ENCODE data around the gene KIF5A. TPM values are rescaled to one million over a fixed set of nuclear protein-coding genes. Genes with fewer than 3 reads are reported as not detected.

KIF5A gene
- total and polyA plus RNA-seq, 3 donors from 2014 or later = 6.8 to 9.1 (median 8.4) TPM

DNA sequence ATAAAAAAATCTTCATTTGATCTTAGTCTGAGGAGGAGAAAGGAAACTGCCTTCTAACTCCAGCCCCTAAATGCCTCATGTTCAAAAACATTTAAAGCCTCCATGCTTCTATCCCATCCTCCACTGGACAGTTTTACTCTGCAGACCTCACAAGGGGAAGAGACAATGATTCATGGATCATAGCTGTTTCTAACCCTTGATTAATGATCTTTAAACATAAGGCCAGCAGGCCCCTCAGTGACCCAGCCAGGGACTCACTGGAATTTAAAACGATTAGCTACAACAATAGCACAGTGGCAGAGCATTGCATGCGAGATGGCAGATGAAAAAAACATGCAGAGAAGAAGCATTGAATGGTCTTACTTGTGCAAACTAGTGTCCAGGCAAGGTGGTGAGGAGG, 8.8 kb upstream of the KIF5A start:
- no peak for DNase-seq
- Histone ChIP-seq H3K27me3 (no peaks in the 10 kb centered on the region), H3K4me3 (no peak overlapping the region), H3K36me3 (ENCODE audit: low read depth, missing control alignments) (no peaks in the 10 kb centered on the region), H3K27ac (no peak overlapping the region), H3K4me1 (peaks cover 4% of the 10 kb centered on the region), H3K9me3 (no peaks in the 10 kb centered on the region)
- intact Hi-C loops (cut with DNase I; ENCODE audit: low total_unique reads) = no loop called here
- no peak for TF ChIP-seq POLR2A (IDR thresholded peaks at IDR 0.05)
- WGBS, 2 donors = 44 to 46% methylated on average over 2 of the region's 2 CpGs

GRCh38 chr12:57541717-57542116, 8.1 kb upstream of the KIF5A start:
- H3K9me3 ChIP-seq = no peaks in the 10 kb centered on the region
- no peak overlapping the region for H3K4me3 ChIP-seq
- no peak for DNase-seq
- H3K36me3 ChIP-seq (ENCODE audit: low read depth, missing control alignments) = no peaks in the 10 kb centered on the region
- 79 to 83% methylated on average over 2 of the region's 2 CpGs for WGBS, 2 donors
- intact Hi-C loops (cut with DNase I; ENCODE audit: low total_unique reads) = no loop called here
- no peak overlapping the region for H3K27ac ChIP-seq
- no peaks in the 10 kb centered on the region for H3K27me3 ChIP-seq
- H3K4me1 ChIP-seq = peaks cover 9% of the 10 kb centered on the region
- TF ChIP-seq POLR2A (IDR thresholded peaks at IDR 0.05) = no peak
- TF ChIP-seq, protein P1, sequence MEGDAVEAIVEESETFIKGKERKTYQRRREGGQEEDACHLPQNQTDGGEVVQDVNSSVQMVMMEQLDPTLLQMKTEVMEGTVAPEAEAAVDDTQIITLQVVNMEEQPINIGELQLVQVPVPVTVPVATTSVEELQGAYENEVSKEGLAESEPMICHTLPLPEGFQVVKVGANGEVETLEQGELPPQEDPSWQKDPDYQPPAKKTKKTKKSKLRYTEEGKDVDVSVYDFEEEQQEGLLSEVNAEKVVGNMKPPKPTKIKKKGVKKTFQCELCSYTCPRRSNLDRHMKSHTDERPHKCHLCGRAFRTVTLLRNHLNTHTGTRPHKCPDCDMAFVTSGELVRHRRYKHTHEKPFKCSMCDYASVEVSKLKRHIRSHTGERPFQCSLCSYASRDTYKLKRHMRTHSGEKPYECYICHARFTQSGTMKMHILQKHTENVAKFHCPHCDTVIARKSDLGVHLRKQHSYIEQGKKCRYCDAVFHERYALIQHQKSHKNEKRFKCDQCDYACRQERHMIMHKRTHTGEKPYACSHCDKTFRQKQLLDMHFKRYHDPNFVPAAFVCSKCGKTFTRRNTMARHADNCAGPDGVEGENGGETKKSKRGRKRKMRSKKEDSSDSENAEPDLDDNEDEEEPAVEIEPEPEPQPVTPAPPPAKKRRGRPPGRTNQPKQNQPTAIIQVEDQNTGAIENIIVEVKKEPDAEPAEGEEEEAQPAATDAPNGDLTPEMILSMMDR (IDR thresholded peaks at IDR 0.05) = no peak

GRCh38 chr12:57543581-57543980, 6.3 kb upstream of the KIF5A start:
- Histone ChIP-seq H3K4me1 (peaks cover 9% of the 10 kb centered on the region), H3K36me3 (ENCODE audit: low read depth, missing control alignments) (no peaks in the 10 kb centered on the region), H3K27ac (no peak overlapping the region), H3K27me3 (no peaks in the 10 kb centered on the region), H3K4me3 (no peak overlapping the region), H3K9me3 (no peaks in the 10 kb centered on the region)
- 89 to 100% methylated on average over 2 of the region's 2 CpGs for WGBS, 2 donors
- no peak for DNase-seq
- intact Hi-C loops (cut with DNase I; ENCODE audit: low total_unique reads) = no loop called here
- TF ChIP-seq, protein P1 (IDR thresholded peaks at IDR 0.05) = no peak
- no peak for TF ChIP-seq POLR2A (IDR thresholded peaks at IDR 0.05)

- H3K4me3 ChIP-seq = peak overlapping the region; percentile 79 to 94
- H3K9me3 ChIP-seq = no peaks in the 10 kb centered on the region
- TF ChIP-seq POLR2A (IDR thresholded peaks at IDR 0.05) = no peak
- TF ChIP-seq, protein P1 (IDR thresholded peaks at IDR 0.05) = no peak
- no peak overlapping the region for H3K27ac ChIP-seq
- 33 to 53% methylated on average over 15 of the region's 15 CpGs for WGBS, 2 donors
- no peaks in the 10 kb centered on the region for H3K36me3 ChIP-seq (ENCODE audit: low read depth, missing control alignments)
- H3K4me1 ChIP-seq = peaks cover 15% of the 10 kb centered on the region
- no peak for DNase-seq
- intact Hi-C loops (cut with DNase I; ENCODE audit: low total_unique reads) = no loop called here
- H3K27me3 ChIP-seq = no peaks in the 10 kb centered on the region
Measured at GRCh38 chr12:57545809-57546437, 3.9 kb upstream of the KIF5A start.

DNA sequence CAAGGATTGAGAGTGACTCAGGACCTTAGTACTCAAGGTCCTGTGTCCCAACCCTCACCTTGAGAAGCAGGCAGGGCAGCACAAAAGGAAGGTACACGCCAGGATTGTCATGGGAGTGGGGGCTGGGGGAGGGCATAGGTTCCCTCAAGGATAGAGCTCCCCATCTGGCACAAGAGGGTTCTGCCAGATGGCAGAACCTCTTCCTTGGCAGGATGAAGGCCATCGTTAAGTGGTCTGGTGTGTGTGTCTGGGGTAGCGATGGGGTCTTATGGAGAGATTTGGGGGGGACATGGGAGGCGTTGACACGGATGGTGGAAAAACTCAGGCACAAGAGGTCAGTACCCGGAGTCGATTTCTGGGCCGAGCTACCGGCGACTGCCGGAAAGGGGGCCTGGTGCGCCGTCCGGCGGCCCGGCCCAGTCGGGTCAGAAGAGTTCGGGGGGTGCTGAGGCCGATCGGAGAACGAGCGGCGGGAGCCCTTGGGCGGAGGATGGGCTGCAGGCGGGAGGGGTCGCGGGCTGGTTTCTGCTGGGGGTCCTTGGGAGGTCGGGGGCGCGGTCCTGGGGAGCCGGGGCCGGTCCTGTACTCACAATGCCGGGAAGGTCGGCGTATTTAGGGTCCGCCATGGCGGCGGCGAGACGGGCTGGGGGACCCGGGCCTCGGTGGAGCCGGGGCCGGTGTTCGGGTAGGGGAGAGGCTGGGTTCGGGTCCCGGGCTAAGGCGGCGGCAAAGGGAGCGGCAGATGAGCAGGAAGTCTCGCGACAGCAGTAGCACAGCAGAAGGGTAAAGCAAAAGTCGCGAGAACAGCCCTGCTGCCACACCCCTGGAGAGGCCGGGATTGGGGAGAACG, 3.2 kb upstream of the KIF5A start, which contains the start of gene DCTN2:
TSS of gene DCTN2 (minus strand) at position 755 of the 850 bp plus-strand sequence. CDS start at position 626, 129 bp downstream.
- no peaks in the 10 kb centered on the region for H3K9me3 ChIP-seq
- no peaks in the 10 kb centered on the region for H3K27me3 ChIP-seq
- DNase-seq = peak; percentile 99
- 0% methylated on average over 50 to 56 of the region's 56 CpGs for whole genome bisulfite sequencing, 2 donors
- H3K4me1 ChIP-seq = peaks cover 15% of the 10 kb centered on the region
- H3K4me3 ChIP-seq = peak within 1 kb of the TSS; percentile 79 to 94
- intact Hi-C loops (cut with DNase I; ENCODE audit: low total_unique reads) = no loop called here
- TF ChIP-seq POLR2A (IDR thresholded peaks at IDR 0.05) = no peak
- H3K27ac ChIP-seq = peak within 1 kb of the TSS; percentile 76 to 79
- no peaks in the 10 kb centered on the region for H3K36me3 ChIP-seq (ENCODE audit: low read depth, missing control alignments)
